ENCODE results near the gene SORCS1.

DNA sequence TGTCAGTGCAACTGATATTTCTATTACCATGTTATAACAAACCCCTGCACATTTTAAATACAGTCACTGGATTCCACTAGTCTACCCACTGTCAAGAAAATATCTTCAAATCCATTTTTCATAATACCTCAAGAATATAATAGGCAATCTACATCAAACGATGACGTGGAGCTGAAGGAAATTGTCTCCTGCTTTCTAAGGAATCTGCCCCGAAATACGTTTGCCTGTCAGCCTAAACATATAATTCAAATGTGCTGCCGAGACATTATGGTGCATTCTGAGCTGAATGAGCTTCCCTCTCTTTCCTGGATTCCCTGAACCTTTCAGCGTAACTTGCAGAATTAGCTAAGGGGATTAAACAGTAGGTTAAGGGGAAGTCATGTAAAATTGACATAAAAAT lies 306.8 kb downstream of the SORCS1 start:
- TF ChIP-seq, protein P1, sequence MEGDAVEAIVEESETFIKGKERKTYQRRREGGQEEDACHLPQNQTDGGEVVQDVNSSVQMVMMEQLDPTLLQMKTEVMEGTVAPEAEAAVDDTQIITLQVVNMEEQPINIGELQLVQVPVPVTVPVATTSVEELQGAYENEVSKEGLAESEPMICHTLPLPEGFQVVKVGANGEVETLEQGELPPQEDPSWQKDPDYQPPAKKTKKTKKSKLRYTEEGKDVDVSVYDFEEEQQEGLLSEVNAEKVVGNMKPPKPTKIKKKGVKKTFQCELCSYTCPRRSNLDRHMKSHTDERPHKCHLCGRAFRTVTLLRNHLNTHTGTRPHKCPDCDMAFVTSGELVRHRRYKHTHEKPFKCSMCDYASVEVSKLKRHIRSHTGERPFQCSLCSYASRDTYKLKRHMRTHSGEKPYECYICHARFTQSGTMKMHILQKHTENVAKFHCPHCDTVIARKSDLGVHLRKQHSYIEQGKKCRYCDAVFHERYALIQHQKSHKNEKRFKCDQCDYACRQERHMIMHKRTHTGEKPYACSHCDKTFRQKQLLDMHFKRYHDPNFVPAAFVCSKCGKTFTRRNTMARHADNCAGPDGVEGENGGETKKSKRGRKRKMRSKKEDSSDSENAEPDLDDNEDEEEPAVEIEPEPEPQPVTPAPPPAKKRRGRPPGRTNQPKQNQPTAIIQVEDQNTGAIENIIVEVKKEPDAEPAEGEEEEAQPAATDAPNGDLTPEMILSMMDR (IDR thresholded peaks at IDR 0.05; ENCODE audit: insufficient read depth, low read depth, low read length): no peak
- TF ChIP-seq EZH2 (IDR thresholded peaks at IDR 0.05; ENCODE audit: insufficient read depth, low read length): no peak
